Esophagus muscularis mucosa (tissue), 4 donors: ENCODE data around the gene MYO1C. TPM values are rescaled to one million over a fixed set of nuclear protein-coding genes. Genes with fewer than 3 reads are reported as not detected.
"Not testable (repeated sequence)": the region's sequence is repeated elsewhere in the genome, so short reads cannot be mapped to it uniquely, and the experiment has no call there.

Experiments
- DNase-seq: peaks from one replicate; pipeline ENCODE4 v3.0.0-alpha.2; 2017; ENCODE audit errors: extremely low spot score
- H3K27ac ChIP-seq, 4 donors: fragments of 200-600 bp; sonication (generic); replicated peaks in 1 of 4; 1 replicate in 3 of 4; 2 replicates in 1 of 4; pipeline ENCODE4 v1.5.1; 2016 to 2019; ENCODE audit warnings: mild to moderate bottlenecking in 1 of 4
- H3K27me3 ChIP-seq, 4 donors: fragments of 200-600 bp; sonication (generic); one replicate each; pipeline versions ENCODE4 v1.5.1 to v1.6.0; 2016 to 2019
- H3K36me3 ChIP-seq, 4 donors: fragments of 200-600 bp; sonication (generic); one replicate each; pipeline ENCODE4 v1.5.1; 2016 to 2019
- H3K4me1 ChIP-seq, 4 donors: fragments of 200-600 bp; sonication (generic); one replicate each; pipeline ENCODE4 v1.5.1; 2016 to 2019
- H3K4me3 ChIP-seq, 4 donors: fragments of 200-600 bp; sonication (generic); 1 replicate in 2 of 4; 2 replicates in 2 of 4; pipeline ENCODE4 v1.5.1; 2016 to 2019; ENCODE audit warnings: mild to moderate bottlenecking in 4 of 4, moderate library complexity in 1 of 4
- H3K9me3 ChIP-seq, 4 donors: fragments of 200-600 bp; sonication (generic); 1 replicate in 3 of 4; 2 replicates in 1 of 4; pipeline ENCODE4 v1.5.1; 2016 to 2019
- EP300 ChIP-seq: sonication (generic); formaldehyde crosslinking; IDR thresholded peaks from one replicate; pipeline ENCODE4 v1.6.1; 2017; ENCODE audit warnings: antibody characterized with exemption
- POLR2A ChIP-seq: fragments of 450-650 bp; IDR thresholded peaks from one replicate; pipeline ENCODE4 v1.6.1; 2017; ENCODE audit warnings: antibody characterized with exemption, moderate library complexity, mild to moderate bottlenecking, low read depth
- POLR2AphosphoS5 ChIP-seq, 2 donors: sonication (generic); formaldehyde crosslinking; IDR thresholded peaks; one replicate each; pipeline ENCODE4 v1.6.1; 2017; ENCODE audit warnings: antibody characterized with exemption in 2 of 2
- WGBS: methylation state at CpG from one replicate; pipeline ENCODE4 v1.1.5; 2018; 5-methylcytosine and 5-hydroxymethylcytosine counted together
- intact Hi-C: fragments of 100-400 bp; cut with DNase I; formaldehyde crosslinking; loops from one replicate; pipeline ENCODE4 v1.15.1; 2023
- total RNA-seq, 4 donors: library from RNA; depleted of rRNA; stranded (reverse); fragments of >200 nt; gene quantifications; one replicate each; pipeline versions ENCODE4 v1.1.0 to v1.2.1, GENCODE V29; 2016
- TF ChIP-seq, protein P1 (sequence below), 3 experiments: fragments of 200-600 bp in 2 of 3; fragments of 450-650 bp in 1 of 3; sonication (generic) in 2 of 3; IDR thresholded peaks; one replicate each; pipeline ENCODE4 v1.5.1; 2017 to 2019; ENCODE audit warnings: antibody characterized with exemption in 3 of 3, mild to moderate bottlenecking in 2 of 3, moderate library complexity in 1 of 3

MYO1C gene
- total RNA-seq, 4 donors from 2014 or later, result 248 to 444 (median 347) TPM

- intact Hi-C loops, result loop anchor here (5.0 kb wide), 2 partner anchors 63 to 87 kb away; partner anchors contain the start of gene INPP5K
- peak overlapping the region; percentile 71 to 88 (median 84) for H3K4me3 ChIP-seq
Measured at GRCh38 chr17:1454541-1454940, 37.9 kb downstream of the MYO1C start.

GRCh38 chr17:1453694-1454093 lies 38.8 kb downstream of the MYO1C start:
- Histone ChIP-seq H3K36me3 (peaks cover 0 to 11% (median 6%) of the 10 kb centered on the region in 4 donors), H3K27ac (peak overlapping the region in 3 of 4 donors; percentile 90 to 99 (median 90)), H3K4me1 (peaks cover 45 to 67% (median 64%) of the 10 kb centered on the region in 4 donors)
- H3K4me3 ChIP-seq, DNase-seq, H3K9me3 ChIP-seq, H3K27me3 ChIP-seq: not testable (repeated sequence)
- WGBS, result 93% methylated on average over 11 of the region's 11 CpGs
- intact Hi-C loops, result loop anchor here (5.0 kb wide), 2 partner anchors 64 to 86 kb away; partner anchors contain the start of gene INPP5K

More at GRCh38 chr17:1454541-1454940, 37.9 kb downstream of the MYO1C start:
- DNase-seq, result no peak
- Histone ChIP-seq H3K27ac (peak overlapping the region; percentile 90 to 99 (median 90)), H3K36me3 (peaks cover 0 to 11% (median 6%) of the 10 kb centered on the region in 4 donors), H3K9me3 (no peaks in the 10 kb centered on the region), H3K27me3 (no peaks in the 10 kb centered on the region), H3K4me1 (peaks cover 39 to 59% (median 56%) of the 10 kb centered on the region in 4 donors)
- 52% methylated on average over 9 of the region's 9 CpGs for WGBS
- TF ChIP-seq POLR2AphosphoS5 (IDR thresholded peaks at IDR 0.05) (no peak), EP300 (no peak), POLR2A (no peak)
- TF ChIP-seq, protein P1, sequence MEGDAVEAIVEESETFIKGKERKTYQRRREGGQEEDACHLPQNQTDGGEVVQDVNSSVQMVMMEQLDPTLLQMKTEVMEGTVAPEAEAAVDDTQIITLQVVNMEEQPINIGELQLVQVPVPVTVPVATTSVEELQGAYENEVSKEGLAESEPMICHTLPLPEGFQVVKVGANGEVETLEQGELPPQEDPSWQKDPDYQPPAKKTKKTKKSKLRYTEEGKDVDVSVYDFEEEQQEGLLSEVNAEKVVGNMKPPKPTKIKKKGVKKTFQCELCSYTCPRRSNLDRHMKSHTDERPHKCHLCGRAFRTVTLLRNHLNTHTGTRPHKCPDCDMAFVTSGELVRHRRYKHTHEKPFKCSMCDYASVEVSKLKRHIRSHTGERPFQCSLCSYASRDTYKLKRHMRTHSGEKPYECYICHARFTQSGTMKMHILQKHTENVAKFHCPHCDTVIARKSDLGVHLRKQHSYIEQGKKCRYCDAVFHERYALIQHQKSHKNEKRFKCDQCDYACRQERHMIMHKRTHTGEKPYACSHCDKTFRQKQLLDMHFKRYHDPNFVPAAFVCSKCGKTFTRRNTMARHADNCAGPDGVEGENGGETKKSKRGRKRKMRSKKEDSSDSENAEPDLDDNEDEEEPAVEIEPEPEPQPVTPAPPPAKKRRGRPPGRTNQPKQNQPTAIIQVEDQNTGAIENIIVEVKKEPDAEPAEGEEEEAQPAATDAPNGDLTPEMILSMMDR (IDR thresholded peaks at IDR 0.05), result no peak

DNA sequence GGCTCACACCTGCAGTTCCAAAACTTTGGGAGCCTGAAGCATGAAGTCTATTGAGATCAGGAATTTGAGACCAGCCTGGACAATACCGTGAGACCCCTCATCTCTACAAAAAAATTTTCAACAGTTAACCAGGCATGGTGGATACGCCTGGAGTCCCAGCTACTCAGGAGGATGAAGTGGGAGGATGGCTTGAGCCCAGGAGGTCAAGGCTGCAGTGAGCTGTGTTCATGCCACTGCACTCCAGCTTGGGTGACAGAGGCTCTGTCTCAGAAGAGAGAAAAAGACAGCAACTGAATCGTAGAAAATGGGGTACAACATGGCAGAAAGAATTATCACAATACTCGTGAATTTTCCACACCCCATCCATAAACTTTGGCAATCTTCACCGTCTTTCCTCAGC lies 39.6 kb downstream of the MYO1C start:
- WGBS, result 71% methylated on average over 5 of the region's 5 CpGs
- TF ChIP-seq POLR2A, result no peak
- no peak for TF ChIP-seq EP300
- TF ChIP-seq, protein P1 (IDR thresholded peaks at IDR 0.05), result no peak
- no peak for TF ChIP-seq POLR2AphosphoS5 (IDR thresholded peaks at IDR 0.05)
- H3K36me3 ChIP-seq, result peaks cover 0 to 11% (median 6%) of the 10 kb centered on the region in 4 donors
- no peak for DNase-seq
- no peaks in the 10 kb centered on the region for H3K9me3 ChIP-seq
- no peak overlapping the region for H3K4me3 ChIP-seq
- peak overlapping the region in 2 of 4 donors; percentile 2 to 27 for H3K27ac ChIP-seq
- H3K4me1 ChIP-seq, result peaks cover 53 to 74% (median 71%) of the 10 kb centered on the region in 4 donors
- no peaks in the 10 kb centered on the region for H3K27me3 ChIP-seq
- intact Hi-C loops, result loop anchor here (5.0 kb wide), 2 partner anchors 64 to 86 kb away; partner anchors contain the start of gene INPP5K

- not testable (repeated sequence) for H3K9me3 ChIP-seq, DNase-seq, H3K27me3 ChIP-seq, H3K4me3 ChIP-seq, H3K27ac ChIP-seq
- H3K36me3 ChIP-seq, result peaks cover 0 to 13% (median 8%) of the 10 kb centered on the region in 4 donors
- intact Hi-C loops, result loop anchor here (5.0 kb wide), 2 partner anchors 67 to 83 kb away; partner anchors contain the start of gene INPP5K
- WGBS, result 97% methylated on average over 21 of the region's 21 CpGs
- peaks cover 73 to 89% (median 87%) of the 10 kb centered on the region in 4 donors for H3K4me1 ChIP-seq
Measured at GRCh38 chr17:1450261-1450660, 42.2 kb downstream of the MYO1C start.

GRCh38 chr17:1449412-1449967 lies 43.0 kb downstream of the MYO1C start:
- intact Hi-C loops, result no loop called here
- Histone ChIP-seq H3K9me3 (no peaks in the 10 kb centered on the region), H3K27ac (no peak overlapping the region), H3K36me3 (peaks cover 0 to 13% (median 8%) of the 10 kb centered on the region in 4 donors), H3K4me3 (no peak overlapping the region), H3K4me1 (peaks cover 70 to 87% (median 81%) of the 10 kb centered on the region in 4 donors), H3K27me3 (no peaks in the 10 kb centered on the region)
- no peak for TF ChIP-seq EP300
- TF ChIP-seq, protein P1 (IDR thresholded peaks at IDR 0.05), result no peak
- TF ChIP-seq POLR2AphosphoS5 (IDR thresholded peaks at IDR 0.05), result no peak
- TF ChIP-seq POLR2A, result no peak
- 89% methylated on average over 5 of the region's 5 CpGs for WGBS
- no peak for DNase-seq
